Spinal cord (tissue), 10 donors: ENCODE data around the gene ADCYAP1. TPM values are rescaled to one million over a fixed set of nuclear protein-coding genes. Genes with fewer than 3 reads are reported as not detected.

Experiments used
- DNase-seq, 6 donors: peaks; one replicate each; pipeline versions ENCODE4 v3.0.0 to v3.0.0-alpha.2; 2013 to 2015; ENCODE audit warnings: low spot score in 6 of 6, low read depth in 4 of 6
- H3K27ac ChIP-seq: one replicate; pipeline ENCODE4 v1.5.1; 2013; ENCODE audit warnings: low read depth, low read length, control low read depth
- H3K27me3 ChIP-seq: one replicate; pipeline ENCODE4 v1.6.1; 2013; ENCODE audit warnings: low read length; ENCODE audit not compliant: control insufficient read depth, insufficient read depth
- H3K36me3 ChIP-seq: one replicate; pipeline ENCODE4 v1.6.1; 2013; ENCODE audit warnings: low read length; ENCODE audit not compliant: control insufficient read depth, insufficient read depth
- H3K4me1 ChIP-seq: one replicate; pipeline ENCODE4 v1.6.1; 2013; ENCODE audit warnings: low read length; ENCODE audit not compliant: control insufficient read depth, insufficient read depth
- H3K4me3 ChIP-seq: one replicate; pipeline ENCODE4 v1.5.1; 2013; ENCODE audit warnings: low read depth, low read length, control low read depth
- H3K9me3 ChIP-seq: one replicate; pipeline ENCODE4 v1.6.1; 2013; ENCODE audit warnings: low read length; ENCODE audit not compliant: control insufficient read depth, insufficient read depth
- WGBS: methylation state at CpG from one replicate; pipeline ENCODE4 v1.1.5; 2013; ENCODE audit warnings: missing lambda C conversion rate; ENCODE audit not compliant: insufficient coverage; 5-methylcytosine and 5-hydroxymethylcytosine counted together
- polyA plus RNA-seq, 2 donors: library from polyadenylated mRNA; unstranded; fragments of 120-200 nt; gene quantifications; one replicate each; pipeline ENCODE4 v1.2.1, GENCODE V29; 2013; ENCODE audit not compliant: insufficient read length in 2 of 2
- total RNA-seq, 2 donors: library from RNA; depleted of rRNA in 1 of 2; stranded (reverse); fragments of 120-200 nt in 1 of 2; fragments of >200 nt in 1 of 2; gene quantifications; one replicate each; pipeline versions ENCODE4 v1.2.3 to v1.2.4, GENCODE V29; 2013 to 2014
- donor health status: healthy.

The ADCYAP1 gene
- total and polyA plus RNA-seq, 4 donors, result 5.0 to 21.3 (median 13.7) TPM

GRCh38 chr18:950882-951495 is 46.3 kb downstream of the ADCYAP1 start:
- DNase-seq, result no peak
- Histone ChIP-seq H3K27ac (no peak overlapping the region), H3K4me1 (no peaks in the 10 kb centered on the region), H3K36me3 (no peaks in the 10 kb centered on the region), H3K9me3 (no peaks in the 10 kb centered on the region), H3K27me3 (no peaks in the 10 kb centered on the region), H3K4me3 (no peak overlapping the region)
- 67% methylated on average over 1 of the region's 5 CpGs for WGBS

DNA sequence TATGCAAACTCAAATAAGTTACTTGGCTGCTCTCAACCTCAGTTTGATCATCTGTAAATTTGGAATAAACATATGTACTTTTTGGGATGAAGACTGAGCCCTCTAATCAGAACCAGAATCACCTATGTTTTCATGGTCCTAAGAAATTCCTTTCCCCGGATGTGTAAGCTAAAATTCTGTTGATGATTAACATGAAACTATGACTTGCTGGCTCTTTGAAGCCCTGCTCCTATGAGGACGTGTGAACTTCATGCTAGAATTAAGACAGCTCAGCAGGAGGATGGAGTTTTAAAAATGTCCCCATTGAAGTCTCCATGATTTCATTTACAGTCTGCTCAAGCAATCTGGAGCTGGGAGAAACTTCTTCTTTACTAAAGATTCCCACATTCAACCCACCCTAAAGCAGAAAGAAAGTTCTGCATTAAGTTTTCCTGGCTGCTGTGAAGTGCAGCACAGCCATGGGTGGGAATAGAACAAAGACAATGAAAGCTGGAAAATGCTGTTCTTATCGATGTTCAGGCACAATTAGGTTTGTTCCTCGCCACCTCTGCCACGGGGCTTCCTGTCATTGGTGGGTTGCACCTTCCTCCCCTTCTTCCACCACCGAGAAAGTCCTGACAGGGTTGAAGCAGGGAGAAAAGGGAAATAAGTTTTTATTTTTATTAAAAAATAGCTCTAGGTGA is 50.9 kb downstream of the ADCYAP1 start:
- Histone ChIP-seq H3K27ac (no peak overlapping the region), H3K36me3 (no peaks in the 10 kb centered on the region), H3K4me3 (no peak overlapping the region), H3K4me1 (no peaks in the 10 kb centered on the region), H3K9me3 (no peaks in the 10 kb centered on the region), H3K27me3 (no peaks in the 10 kb centered on the region)
- WGBS, result 80% methylated on average over 1 of the region's 6 CpGs
- no peak for DNase-seq

- H3K4me3 ChIP-seq, result no peak overlapping the region
- WGBS, result 90% methylated on average over 5 of the region's 5 CpGs
- DNase-seq, result no peak
- H3K27ac ChIP-seq, result no peak overlapping the region
- no peaks in the 10 kb centered on the region for H3K9me3 ChIP-seq
- H3K36me3 ChIP-seq, result no peaks in the 10 kb centered on the region
- H3K4me1 ChIP-seq, result peaks cover 3% of the 10 kb centered on the region
- no peaks in the 10 kb centered on the region for H3K27me3 ChIP-seq
Observed at GRCh38 chr18:957829-958228, 53.2 kb downstream of the ADCYAP1 start.

DNA sequence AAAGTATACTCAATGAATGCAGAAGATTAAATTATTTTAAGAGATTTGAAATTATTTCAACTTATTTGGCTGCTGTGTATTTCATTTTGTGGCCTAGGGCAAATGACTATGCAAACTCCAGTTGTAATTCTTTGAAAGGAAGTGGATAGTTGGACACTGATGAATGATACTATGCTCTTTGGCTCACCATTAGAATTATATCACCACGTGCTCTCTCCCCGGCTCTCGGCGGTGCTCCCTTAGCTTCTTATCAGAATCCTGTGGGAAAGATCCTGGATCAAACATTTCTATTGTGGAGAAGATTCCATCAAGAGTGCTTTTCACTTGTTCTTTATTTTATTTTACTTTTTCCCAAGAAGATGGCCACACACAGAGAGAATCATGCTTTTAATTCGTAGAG is 55.2 kb downstream of the ADCYAP1 start:
- H3K9me3 ChIP-seq, result no peaks in the 10 kb centered on the region
- H3K36me3 ChIP-seq, result no peaks in the 10 kb centered on the region
- no peak overlapping the region for H3K4me3 ChIP-seq
- DNase-seq, result no peak
- H3K4me1 ChIP-seq, result peaks cover 3% of the 10 kb centered on the region
- H3K27ac ChIP-seq, result no peak overlapping the region
- no peaks in the 10 kb centered on the region for H3K27me3 ChIP-seq
- no CpG with 5 or more reads among the region's 5 CpGs for WGBS

Other genes starting within 250 kb of the ADCYAP1 start
- 10 to 100 TPM; 22.1 to 23.4 TPM for gene TYMS, start 247.2 kb upstream of the ADCYAP1 start, total RNA-seq
- gene TYMS, start 247.2 kb upstream of the ADCYAP1 start, polyA plus RNA-seq, result 10 to 100 TPM; 62.8 to 70.3 TPM
- gene ENOSF1, start 192.2 kb upstream of the ADCYAP1 start, total RNA-seq, result 10 to 100 TPM; 24.8 to 48.3 TPM
- 10 to 100 TPM; 42.0 to 63.6 TPM for gene ENOSF1, start 192.2 kb upstream of the ADCYAP1 start, polyA plus RNA-seq
- 10 to 100 TPM; 54.0 to 63.3 TPM for gene YES1, start 92.6 kb upstream of the ADCYAP1 start, total RNA-seq
- 10 to 100 TPM; 41.7 to 66.6 TPM for gene YES1, start 92.6 kb upstream of the ADCYAP1 start, polyA plus RNA-seq